Measurements from ENCODE around the gene CLIP2.
"Not testable (repeated sequence)": the region's sequence is repeated elsewhere in the genome, so short reads cannot be mapped to it uniquely, and the experiment has no call there.

The CLIP2 gene

GRCh38 chr7:74407958-74408357 is 118.8 kb downstream of the CLIP2 start:
- DNase-seq: no peak

GRCh38 chr7:74409571-74409970 is 120.4 kb downstream of the CLIP2 start:
- no peak for DNase-seq

- no peak for DNase-seq
Measured at GRCh38 chr7:74410772-74411171, 121.6 kb downstream of the CLIP2 start.

- not testable (repeated sequence) for DNase-seq
Measured at GRCh38 chr7:74411571-74411970, 122.4 kb downstream of the CLIP2 start.

GRCh38 chr7:74412056-74412455 is 122.8 kb downstream of the CLIP2 start:
- no peak for DNase-seq

- DNase-seq: no peak
Measured at GRCh38 chr7:74412603-74413002, 123.4 kb downstream of the CLIP2 start.

- not testable (repeated sequence) for DNase-seq
Measured at GRCh38 chr7:74414595-74415333, 125.6 kb downstream of the CLIP2 start.

- DNase-seq: peak; percentile 56
Measured at GRCh38 chr7:74417419-74417971, 128.3 kb downstream of the CLIP2 start.

GRCh38 chr7:74418076-74418475 is 128.9 kb downstream of the CLIP2 start:
- no peak for DNase-seq

GRCh38 chr7:74418538-74418937 is 129.3 kb downstream of the CLIP2 start:
- no peak for DNase-seq

- not testable (repeated sequence) for DNase-seq
Measured at GRCh38 chr7:74419232-74419631, 130.0 kb downstream of the CLIP2 start.

GRCh38 chr7:74420006-74420405 is 130.8 kb downstream of the CLIP2 start:
- DNase-seq: no peak

GRCh38 chr7:74424291-74424880 is 135.2 kb downstream of the CLIP2 start:
- DNase-seq: no peak

GRCh38 chr7:74428023-74428422 is 138.8 kb downstream of the CLIP2 start:
- DNase-seq: no peak

GRCh38 chr7:74429153-74429747 is 140.0 kb downstream of the CLIP2 start:
- DNase-seq: no peak

GRCh38 chr7:74430409-74430808 is 141.2 kb downstream of the CLIP2 start:
- DNase-seq: not testable (repeated sequence)

GRCh38 chr7:74430961-74431466 is 141.8 kb downstream of the CLIP2 start:
- peak; percentile 60 for DNase-seq

GRCh38 chr7:74437291-74437571 is 148.0 kb downstream of the CLIP2 start:
- DNase-seq: not testable (repeated sequence)

- DNase-seq: no peak
Measured at GRCh38 chr7:74438327-74438726, 149.1 kb downstream of the CLIP2 start.

- no peak for DNase-seq
Measured at GRCh38 chr7:74439541-74439940, 150.3 kb downstream of the CLIP2 start.

- DNase-seq: not testable (repeated sequence)
Measured at GRCh38 chr7:74440143-74440542, 150.9 kb downstream of the CLIP2 start.

GRCh38 chr7:74441801-74442200 is 152.6 kb downstream of the CLIP2 start:
- no peak for DNase-seq

GRCh38 chr7:74443543-74444247 is 154.5 kb downstream of the CLIP2 start:
- DNase-seq: no peak

Measured in midbrain (tissue), 1 donor.